WTC11 (cell line): ENCODE data around the gene STN1. TPM values are rescaled to one million over a fixed set of nuclear protein-coding genes. Genes with fewer than 3 reads are reported as not detected.

Experiments
- ATAC-seq: fragments of 200-7000 bp; cut with Tn5 transposase; 2 replicates; pipeline ENCODE4 v1.10.0; 2021; ENCODE audit warnings: mild to moderate bottlenecking, moderate library complexity
- CTCF ChIA-PET: fragments of 300-600 bp; sonication (Branson Sonifier 250); formaldehyde crosslinking; loops from one replicate; lab custom pipeline; 2021; ENCODE audit warnings: antibody characterized with exemption; lab: Charles Lee
- POLR2A ChIA-PET: fragments of 350-600 bp; sonication (Branson Sonifier 250); formaldehyde crosslinking; loops from one replicate; lab custom pipeline; 2021; ENCODE audit warnings: antibody characterized with exemption; lab: Charles Lee
- DNase-seq: peaks from one replicate; pipeline ENCODE4 v3.0.0; 2021; ENCODE audit warnings: low spot score
- H3K27ac Mint-ChIP-seq: 2 replicates; pipeline ENCODE4 v1.8.0; 2021; ENCODE audit warnings: mixed read lengths
- H3K27me3 Mint-ChIP-seq: 2 replicates; pipeline ENCODE4 v1.8.0; 2021; ENCODE audit warnings: low read depth, mild to moderate bottlenecking, moderate library complexity, mixed read lengths
- H3K36me3 Mint-ChIP-seq: 2 replicates; pipeline ENCODE4 v1.8.0; 2021; ENCODE audit warnings: mixed read lengths
- H3K4me1 Mint-ChIP-seq: 2 replicates; pipeline ENCODE4 v1.8.0; 2022; ENCODE audit warnings: mixed read lengths
- H3K4me3 Mint-ChIP-seq: 2 replicates; pipeline ENCODE4 v1.8.0; 2021; ENCODE audit warnings: mild to moderate bottlenecking, moderate library complexity, mixed read lengths
- H3K9me3 Mint-ChIP-seq: 2 replicates; pipeline ENCODE4 v1.8.0; 2021; ENCODE audit warnings: mixed read lengths
- ATF2 ChIP-seq: sonication (generic); formaldehyde crosslinking; IDR thresholded peaks from 2 replicates; pipeline ENCODE4 v1.8.1; 2022; ENCODE audit warnings: low read depth, missing genetic modification reagents, borderline replicate concordance
- ATF3 ChIP-seq: sonication (generic); formaldehyde crosslinking; conservative IDR thresholded peaks from 2 replicates; pipeline ENCODE4 v1.8.1; 2022; ENCODE audit warnings: mild to moderate bottlenecking, missing genetic modification reagents
- CREB1 ChIP-seq: sonication (generic); formaldehyde crosslinking; IDR thresholded peaks from 2 replicates; pipeline ENCODE4 v1.8.0; 2023; ENCODE audit warnings: mild to moderate bottlenecking, missing genetic modification reagents
- CREM ChIP-seq: sonication (generic); formaldehyde crosslinking; IDR thresholded peaks from 2 replicates; pipeline ENCODE4 v1.8.1; 2022; ENCODE audit warnings: mild to moderate bottlenecking, missing genetic modification reagents, moderate library complexity
- EMX1 ChIP-seq: fragments of 250-450 bp; sonication (Bioruptor Pico); IDR thresholded peaks from 2 replicates; pipeline ENCODE4 v1.8.0; 2021; ENCODE audit warnings: mild to moderate bottlenecking
- ETV6 ChIP-seq: sonication (generic); formaldehyde crosslinking; IDR thresholded peaks from 2 replicates; pipeline ENCODE4 v1.8.1; 2022; ENCODE audit warnings: mild to moderate bottlenecking, missing genetic modification reagents
- FOXJ3 ChIP-seq: sonication (generic); formaldehyde crosslinking; IDR thresholded peaks from 2 replicates; pipeline ENCODE4 v1.9.0; 2021; ENCODE audit warnings: missing genetic modification reagents, mild to moderate bottlenecking, borderline replicate concordance
- FOXP1 ChIP-seq: sonication (generic); formaldehyde crosslinking; IDR thresholded peaks from 2 replicates; pipeline ENCODE4 v1.8.0; 2022; ENCODE audit warnings: missing genetic modification reagents, mild to moderate bottlenecking, moderate library complexity, borderline replicate concordance
- IRF2 ChIP-seq: sonication (generic); formaldehyde crosslinking; IDR thresholded peaks from 2 replicates; pipeline ENCODE4 v1.8.0; 2022; ENCODE audit warnings: low read depth, missing genetic modification reagents, borderline replicate concordance
- MAX ChIP-seq: sonication (generic); formaldehyde crosslinking; IDR thresholded peaks from 2 replicates; pipeline ENCODE4 v1.8.0; 2022; ENCODE audit warnings: mild to moderate bottlenecking, missing genetic modification reagents
- NR1H2 ChIP-seq: sonication (generic); formaldehyde crosslinking; IDR thresholded peaks from 2 replicates; pipeline ENCODE4 v1.9.0; 2021; ENCODE audit warnings: mild to moderate bottlenecking, moderate library complexity, missing genetic modification reagents
- OVOL2 ChIP-seq: fragments of 250-450 bp; sonication (Bioruptor Pico); IDR thresholded peaks from 2 replicates; pipeline ENCODE4 v1.9.0; 2021; ENCODE audit warnings: mild to moderate bottlenecking, borderline replicate concordance
- PREB ChIP-seq: sonication (generic); formaldehyde crosslinking; IDR thresholded peaks from 2 replicates; pipeline ENCODE4 v1.8.1; 2022; ENCODE audit warnings: mild to moderate bottlenecking, missing genetic modification reagents, moderate library complexity, borderline replicate concordance
- SMAD3 ChIP-seq: sonication (generic); formaldehyde crosslinking; IDR thresholded peaks from 2 replicates; pipeline ENCODE4 v1.8.0; 2022; ENCODE audit warnings: missing genetic modification reagents, mild to moderate bottlenecking, borderline replicate concordance
- SP1 ChIP-seq: sonication (generic); formaldehyde crosslinking; conservative IDR thresholded peaks from 2 replicates; pipeline ENCODE4 v1.8.1; 2022; ENCODE audit warnings: missing genetic modification reagents
- TEAD1 ChIP-seq: sonication (generic); formaldehyde crosslinking; IDR thresholded peaks from 2 replicates; pipeline ENCODE4 v1.8.0; 2022; ENCODE audit warnings: mild to moderate bottlenecking, missing genetic modification reagents
- TEAD4 ChIP-seq: sonication (generic); formaldehyde crosslinking; IDR thresholded peaks from 2 replicates; pipeline ENCODE4 v1.8.0; 2022; ENCODE audit warnings: mild to moderate bottlenecking, missing genetic modification reagents
- TP53 ChIP-seq: sonication (generic); formaldehyde crosslinking; IDR thresholded peaks from 2 replicates; pipeline ENCODE4 v1.8.1; 2023; ENCODE audit warnings: mild to moderate bottlenecking, missing genetic modification reagents
- USF1 ChIP-seq: sonication (generic); formaldehyde crosslinking; IDR thresholded peaks from 2 replicates; pipeline ENCODE4 v1.8.0; 2022; ENCODE audit warnings: mild to moderate bottlenecking, missing genetic modification reagents
- ZBTB43 ChIP-seq: sonication (generic); formaldehyde crosslinking; IDR thresholded peaks from 2 replicates; pipeline ENCODE4 v1.8.1; 2023; ENCODE audit warnings: mild to moderate bottlenecking, missing genetic modification reagents
- ZNF138 ChIP-seq: sonication (generic); formaldehyde crosslinking; conservative IDR thresholded peaks from 2 replicates; pipeline ENCODE4 v1.8.1; 2022; ENCODE audit warnings: mild to moderate bottlenecking, moderate library complexity, missing genetic modification reagents
- ZNF219 ChIP-seq: sonication (generic); formaldehyde crosslinking; IDR thresholded peaks from 2 replicates; pipeline ENCODE4 v1.8.0; 2023; ENCODE audit warnings: missing genetic modification reagents, mild to moderate bottlenecking, borderline replicate concordance
- ZNF232 ChIP-seq: sonication (generic); formaldehyde crosslinking; IDR thresholded peaks from 2 replicates; pipeline ENCODE4 v1.8.0; 2022; ENCODE audit warnings: mild to moderate bottlenecking, missing genetic modification reagents
- ZNF263 ChIP-seq: sonication (generic); formaldehyde crosslinking; IDR thresholded peaks from 2 replicates; pipeline ENCODE4 v1.8.1; 2022; ENCODE audit warnings: low read depth, mild to moderate bottlenecking, moderate library complexity, missing genetic modification reagents
- ZNF281 ChIP-seq: sonication (generic); formaldehyde crosslinking; IDR thresholded peaks from 2 replicates; pipeline ENCODE4 v1.8.0; 2023; ENCODE audit warnings: mild to moderate bottlenecking, missing genetic modification reagents
- ZNF317 ChIP-seq: sonication (generic); formaldehyde crosslinking; IDR thresholded peaks from 2 replicates; pipeline ENCODE4 v1.8.1; 2023; ENCODE audit warnings: low read depth, mild to moderate bottlenecking, moderate library complexity, missing genetic modification reagents, borderline replicate concordance
- ZNF423 ChIP-seq: fragments of 250-450 bp; sonication (Bioruptor Pico); IDR thresholded peaks from 2 replicates; pipeline ENCODE4 v2.1.2; 2022; ENCODE audit warnings: mild to moderate bottlenecking, moderate library complexity
- ZNF512 ChIP-seq: sonication (generic); formaldehyde crosslinking; IDR thresholded peaks from 2 replicates; pipeline ENCODE4 v1.8.1; 2022; ENCODE audit warnings: missing genetic modification reagents, borderline replicate concordance
- total RNA-seq: library from RNA; stranded (reverse); gene quantifications from 3 replicates; pipeline ENCODE4 v1.2.3, GENCODE V29; 2021

The STN1 gene
- total RNA-seq, 1 experiment from 2014 or later = 13.9 TPM

- CTCF ChIA-PET = no interaction called here
- no peak overlapping the region for H3K4me3 Mint-ChIP-seq
- DNase-seq = no peak
- H3K27me3 Mint-ChIP-seq = no peaks in the 10 kb centered on the region
- no peaks in the 10 kb centered on the region for H3K9me3 Mint-ChIP-seq
- no peaks in the 10 kb centered on the region for H3K4me1 Mint-ChIP-seq
- POLR2A ChIA-PET = no interaction called here
- TF ChIP-seq CREB1 (CRISPR knock-in tag) (no peak), ZNF219 (CRISPR knock-in tag) (no peak), ZBTB43 (CRISPR knock-in tag) (no peak), EMX1 (CRISPR knock-in tag) (no peak), ATF3 (CRISPR knock-in tag) (no peak), ZNF281 (CRISPR knock-in tag) (no peak), CREM (no peak), FOXJ3 (no peak), ZNF512 (CRISPR knock-in tag) (no peak), NR1H2 (CRISPR knock-in tag) (no peak), TEAD4 (no peak), ZNF138 (CRISPR knock-in tag) (no peak), IRF2 (CRISPR knock-in tag) (no peak), FOXP1 (CRISPR knock-in tag) (no peak)
- no peak for ATAC-seq
- no peaks in the 10 kb centered on the region for H3K36me3 Mint-ChIP-seq
- H3K27ac Mint-ChIP-seq = no peak overlapping the region
Measured at GRCh38 chr10:103942866-103943265, 24.9 kb upstream of the STN1 start.

GRCh38 chr10:103941801-103942200 lies 23.8 kb upstream of the STN1 start:
- H3K4me1 Mint-ChIP-seq = no peaks in the 10 kb centered on the region
- no peak overlapping the region for H3K4me3 Mint-ChIP-seq
- ChIA-PET CTCF (no interaction called here), POLR2A (no interaction called here)
- H3K36me3 Mint-ChIP-seq = no peaks in the 10 kb centered on the region
- H3K27ac Mint-ChIP-seq = no peak overlapping the region
- no peaks in the 10 kb centered on the region for H3K9me3 Mint-ChIP-seq
- DNase-seq (no peak), ATAC-seq (no peak)
- H3K27me3 Mint-ChIP-seq = no peaks in the 10 kb centered on the region
- no peak for TF ChIP-seq ETV6
- no peak for TF ChIP-seq TEAD1 (CRISPR knock-in tag)
- TF ChIP-seq ZNF263 (CRISPR knock-in tag) = no peak
- no peak for TF ChIP-seq USF1 (CRISPR knock-in tag)
- no peak for TF ChIP-seq ZNF232
- no peak for TF ChIP-seq FOXP1 (CRISPR knock-in tag)
- TF ChIP-seq ZNF317 (CRISPR knock-in tag) = no peak
- TF ChIP-seq MAX (CRISPR knock-in tag) = no peak
- TF ChIP-seq TP53 (CRISPR knock-in tag) = no peak
- no peak for TF ChIP-seq ATF2 (CRISPR knock-in tag)
- no peak for TF ChIP-seq ZNF423 (CRISPR knock-in tag)
- TF ChIP-seq PREB (CRISPR knock-in tag) = no peak
- TF ChIP-seq OVOL2 (CRISPR knock-in tag) = no peak
- no peak for TF ChIP-seq SMAD3
- TF ChIP-seq SP1 = no peak
